NT2/D1 (cell line): ENCODE measurements around the gene MRTFB.
"Not testable (repeated sequence)": the region's sequence is repeated elsewhere in the genome, so short reads cannot be mapped to it uniquely, and the experiment has no call there.

Source experiments
- DNase-seq: peaks from one replicate; pipeline ENCODE4 v3.0.0-alpha.2; 2011; ENCODE audit warnings: low read depth, low spot score
- H3K27me3 ChIP-seq: 2 replicates; pipeline ENCODE4 v1.6.0; 2011; ENCODE audit warnings: mild to moderate bottlenecking; ENCODE audit not compliant: insufficient read length, insufficient read depth
- H3K36me3 ChIP-seq: 2 replicates; pipeline ENCODE4 v1.6.1; 2011; ENCODE audit warnings: mild to moderate bottlenecking, low read length, mixed read lengths; ENCODE audit not compliant: insufficient read depth, insufficient read length
- H3K4me1 ChIP-seq: 2 replicates; pipeline ENCODE4 v1.5.1; 2011; ENCODE audit not compliant: insufficient read depth, insufficient read length
- H3K4me3 ChIP-seq: 2 replicates; pipeline ENCODE4 v1.5.1; 2011; ENCODE audit warnings: low read depth; ENCODE audit not compliant: insufficient read length
- H3K9ac ChIP-seq: 2 replicates; pipeline ENCODE4 v1.6.0; 2011; ENCODE audit warnings: low read depth; ENCODE audit not compliant: insufficient read length
- H3K9me3 ChIP-seq: 2 replicates; pipeline ENCODE4 v1.5.1; 2011; ENCODE audit warnings: mild to moderate bottlenecking, low read length; ENCODE audit not compliant: insufficient read depth
- SUZ12 ChIP-seq: IDR thresholded peaks from 2 replicates; pipeline ENCODE4 v1.6.1; 2011; ENCODE audit not compliant: insufficient read length, insufficient read depth; ENCODE audit errors: extremely low read depth
- YY1 ChIP-seq: IDR thresholded peaks from 2 replicates; pipeline ENCODE4 v1.6.1; 2011; ENCODE audit not compliant: insufficient read length, insufficient read depth
- ZNF274 ChIP-seq: IDR thresholded peaks from 2 replicates; pipeline ENCODE4 v1.6.1; 2011; ENCODE audit warnings: mild to moderate bottlenecking, low read depth, low read length

MRTFB gene

GRCh38 chr16:14179116-14179515, 108.0 kb downstream of the MRTFB start:
- DNase-seq: no peak
- TF ChIP-seq ZNF274 (no peak), SUZ12 (no peak), YY1 (no peak)
- no peaks in the 10 kb centered on the region for H3K9me3 ChIP-seq
- H3K4me1 ChIP-seq: peaks cover 4% of the 10 kb centered on the region
- no peak overlapping the region for H3K4me3 ChIP-seq
- no peaks in the 10 kb centered on the region for H3K36me3 ChIP-seq
- H3K9ac ChIP-seq: no peak overlapping the region
- H3K27me3 ChIP-seq: no peaks in the 10 kb centered on the region

GRCh38 chr16:14180481-14180944, 109.4 kb downstream of the MRTFB start:
- no peaks in the 10 kb centered on the region for H3K36me3 ChIP-seq
- no peaks in the 10 kb centered on the region for H3K9me3 ChIP-seq
- H3K9ac ChIP-seq: no peak overlapping the region
- no peaks in the 10 kb centered on the region for H3K27me3 ChIP-seq
- H3K4me1 ChIP-seq: peaks cover 4% of the 10 kb centered on the region
- H3K4me3 ChIP-seq: no peak overlapping the region
- no peak for DNase-seq
- no peak for TF ChIP-seq SUZ12
- TF ChIP-seq YY1: no peak
- TF ChIP-seq ZNF274: no peak

- no peak for DNase-seq
- Histone ChIP-seq H3K9ac (no peak overlapping the region), H3K4me3 (no peak overlapping the region)
These were observed 110.4 kb downstream of the MRTFB start for GRCh38 chr16:14181371-14182050.

DNA sequence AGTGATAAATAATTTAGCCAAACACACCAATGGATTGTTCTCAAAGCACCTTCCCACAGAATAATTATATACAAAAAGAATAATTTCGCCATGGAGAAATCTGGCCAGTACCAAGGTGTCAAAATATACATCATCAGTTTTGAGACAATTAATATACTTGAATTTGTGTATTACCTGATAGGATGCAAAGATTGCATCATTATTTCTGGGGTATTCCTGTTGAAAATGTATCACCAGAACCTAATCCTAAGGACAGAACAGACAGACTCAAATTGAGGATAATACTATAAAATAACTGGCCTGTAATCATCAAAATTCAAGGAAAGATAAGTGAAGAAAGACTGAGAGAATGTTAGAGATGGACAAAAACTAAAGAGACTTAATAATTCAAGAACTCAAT, 111.9 kb downstream of the MRTFB start:
- Histone ChIP-seq H3K4me1 (peaks cover 9% of the 10 kb centered on the region), H3K9ac (no peak overlapping the region), H3K4me3 (no peak overlapping the region), H3K36me3 (no peaks in the 10 kb centered on the region), H3K27me3 (no peaks in the 10 kb centered on the region), H3K9me3 (no peaks in the 10 kb centered on the region)
- DNase-seq: no peak
- no peak for TF ChIP-seq YY1
- no peak for TF ChIP-seq ZNF274

More at GRCh38 chr16:14181371-14182050, 110.4 kb downstream of the MRTFB start:
- Histone ChIP-seq H3K36me3 (no peaks in the 10 kb centered on the region), H3K4me1 (peaks cover 5% of the 10 kb centered on the region), H3K9me3 (no peaks in the 10 kb centered on the region), H3K27me3 (no peaks in the 10 kb centered on the region)
- no peak for TF ChIP-seq YY1
- no peak for TF ChIP-seq ZNF274
- no peak for TF ChIP-seq SUZ12

DNA sequence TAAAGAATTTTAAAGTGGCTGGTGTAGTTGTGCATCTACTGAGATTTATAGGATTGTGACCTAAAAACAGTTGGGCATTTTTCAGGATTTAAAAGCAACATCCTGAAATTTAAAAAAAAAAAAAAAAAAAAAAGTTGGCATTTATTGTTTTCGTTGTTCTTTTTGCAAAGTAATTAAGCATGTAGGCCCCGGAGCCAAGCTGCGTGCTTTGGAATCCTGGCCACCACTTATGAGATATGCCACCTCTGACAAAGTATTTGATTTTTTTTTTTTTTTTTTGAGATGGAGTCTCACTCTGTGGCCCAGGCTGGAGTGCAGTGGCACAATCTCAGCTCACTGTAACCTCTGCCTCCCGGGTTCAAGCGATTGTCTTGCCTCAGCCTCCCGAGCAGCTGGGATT, 112.8 kb downstream of the MRTFB start:
- not testable (repeated sequence) for H3K4me1 ChIP-seq, H3K27me3 ChIP-seq

GRCh38 chr16:14186007-14186794, 115.1 kb downstream of the MRTFB start:
- Histone ChIP-seq H3K4me3 (no peak overlapping the region), H3K36me3 (no peaks in the 10 kb centered on the region), H3K4me1 (peaks cover 5% of the 10 kb centered on the region), H3K9me3 (no peaks in the 10 kb centered on the region), H3K9ac (peak overlapping the region; percentile 61), H3K27me3 (no peaks in the 10 kb centered on the region)
- DNase-seq: peak; percentile 20
- TF ChIP-seq ZNF274: no peak
- TF ChIP-seq YY1: no peak

More for the DNA sequence above, 112.8 kb downstream of the MRTFB start:
- H3K9ac ChIP-seq, H3K36me3 ChIP-seq, H3K4me3 ChIP-seq, DNase-seq, H3K9me3 ChIP-seq: not testable (repeated sequence)

DNA sequence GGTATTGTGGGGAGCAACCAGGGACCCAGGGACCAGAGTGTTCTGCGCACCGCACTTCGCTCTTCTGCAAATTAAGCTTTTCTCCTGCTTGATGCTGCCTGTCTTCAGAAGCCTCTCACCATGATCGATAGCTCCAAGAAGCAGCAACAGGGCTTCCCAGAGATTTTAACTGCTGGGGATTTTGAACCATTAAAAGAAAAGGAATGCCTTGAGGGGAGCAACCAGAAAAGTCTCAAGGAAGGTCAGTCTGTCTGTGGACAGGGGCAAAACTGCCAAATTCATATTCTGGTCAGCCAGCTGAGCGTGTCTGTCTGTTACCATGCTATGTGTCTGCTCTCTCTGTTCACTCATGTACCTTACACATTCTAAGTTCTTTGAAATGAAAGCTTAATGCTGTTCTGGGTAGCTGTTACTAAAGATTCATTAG, 115.7 kb downstream of the MRTFB start:
- DNase-seq: no peak
- Histone ChIP-seq H3K9ac (peak overlapping the region; percentile 61), H3K4me3 (no peak overlapping the region), H3K4me1 (peaks cover 5% of the 10 kb centered on the region), H3K27me3 (no peaks in the 10 kb centered on the region), H3K36me3 (no peaks in the 10 kb centered on the region), H3K9me3 (no peaks in the 10 kb centered on the region)
- no peak for TF ChIP-seq YY1
- TF ChIP-seq SUZ12: no peak
- TF ChIP-seq ZNF274: no peak
